Measurements from ENCODE around the gene CEP112. TPM values are rescaled to one million over a fixed set of nuclear protein-coding genes. Genes with fewer than 3 reads are reported as not detected.

CEP112 gene
- total and polyA plus RNA-seq, 2 experiments from 2014 or later, result 4.0 to 4.3 TPM

DNA sequence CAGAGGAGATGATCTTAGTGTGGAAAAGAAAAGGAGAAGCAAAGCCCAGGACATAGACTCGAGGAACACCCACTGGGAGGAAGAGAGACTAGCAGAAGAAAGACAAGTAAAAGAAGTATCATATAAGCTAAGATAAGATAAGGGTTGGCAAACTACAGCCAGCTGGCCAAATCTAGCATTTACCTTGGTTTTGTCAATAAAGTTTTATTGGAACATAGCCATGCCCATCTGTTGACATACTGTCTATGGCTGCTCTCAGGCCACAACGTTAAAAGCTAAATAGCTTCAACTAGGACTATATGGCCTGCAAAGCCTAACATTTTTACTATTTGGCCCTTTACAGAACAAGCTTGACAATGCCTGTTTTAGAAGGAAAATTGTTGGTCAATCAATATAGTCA, 464.1 kb downstream of the CEP112 start:
- H3K4me3 Mint-ChIP-seq, result no peak overlapping the region
- Histone ChIP-seq H3K9me2 (ENCODE audit: insufficient read depth) (peaks cover 3% of the 10 kb centered on the region; the same call in 1 of the 2 replicates), H3K4me1 (ENCODE audit: insufficient read depth) (no peaks in the 10 kb centered on the region), H3K4me2 (no peak overlapping the region), H3K36me3 (ENCODE audit: insufficient read depth) (no peaks in the 10 kb centered on the region), H3F3A (replicated peaks; ENCODE audit: low read depth) (no peaks in the 10 kb centered on the region), H3K27ac (ENCODE audit: low read depth) (no peak overlapping the region), H3K79me2 (replicated peaks; ENCODE audit: insufficient read depth) (no peaks in the 10 kb centered on the region), H4K20me1 (replicated peaks; ENCODE audit: insufficient read depth) (no peaks in the 10 kb centered on the region), H3K27me3 (ENCODE audit: insufficient read depth) (no peaks in the 10 kb centered on the region), H2AFZ (no peak overlapping the region), H3K4me3 (no peak overlapping the region)
- H3K27ac Mint-ChIP-seq, result no peak overlapping the region
- H3K9me3 Mint-ChIP-seq, result no peaks in the 10 kb centered on the region
- H3K4me1 Mint-ChIP-seq, result no peaks in the 10 kb centered on the region
- TF ChIP-seq JUNB (IDR thresholded peaks at IDR 0.05; ENCODE audit: unreplicated experiment) (no peak), EZH2 (IDR thresholded peaks at IDR 0.05; ENCODE audit: low read depth, unreplicated experiment) (no peak), CREB1 (CRISPR knock-in tag; IDR thresholded peaks at IDR 0.05; ENCODE audit: low read depth) (no peak), STAT1 (IDR thresholded peaks at IDR 0.05; ENCODE audit: unreplicated experiment) (no peak), ZNF331 (CRISPR knock-in tag; IDR thresholded peaks at IDR 0.05; ENCODE audit: low read depth) (no peak), ZNF114 (CRISPR knock-in tag; IDR thresholded peaks at IDR 0.05) (no peak), POLR2AphosphoS5 (IDR thresholded peaks at IDR 0.05; ENCODE audit: low read depth) (no peak), NANOG (IDR thresholded peaks at IDR 0.05; ENCODE audit: borderline replicate concordance) (no peak), EZH2phosphoT487 (IDR thresholded peaks at IDR 0.05; ENCODE audit: unreplicated experiment) (no peak)
- TF ChIP-seq, protein P1, sequence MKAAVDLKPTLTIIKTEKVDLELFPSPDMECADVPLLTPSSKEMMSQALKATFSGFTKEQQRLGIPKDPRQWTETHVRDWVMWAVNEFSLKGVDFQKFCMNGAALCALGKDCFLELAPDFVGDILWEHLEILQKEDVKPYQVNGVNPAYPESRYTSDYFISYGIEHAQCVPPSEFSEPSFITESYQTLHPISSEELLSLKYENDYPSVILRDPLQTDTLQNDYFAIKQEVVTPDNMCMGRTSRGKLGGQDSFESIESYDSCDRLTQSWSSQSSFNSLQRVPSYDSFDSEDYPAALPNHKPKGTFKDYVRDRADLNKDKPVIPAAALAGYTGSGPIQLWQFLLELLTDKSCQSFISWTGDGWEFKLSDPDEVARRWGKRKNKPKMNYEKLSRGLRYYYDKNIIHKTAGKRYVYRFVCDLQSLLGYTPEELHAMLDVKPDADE (IDR thresholded peaks at IDR 0.05), result no peak
- TF ChIP-seq, protein P2, sequence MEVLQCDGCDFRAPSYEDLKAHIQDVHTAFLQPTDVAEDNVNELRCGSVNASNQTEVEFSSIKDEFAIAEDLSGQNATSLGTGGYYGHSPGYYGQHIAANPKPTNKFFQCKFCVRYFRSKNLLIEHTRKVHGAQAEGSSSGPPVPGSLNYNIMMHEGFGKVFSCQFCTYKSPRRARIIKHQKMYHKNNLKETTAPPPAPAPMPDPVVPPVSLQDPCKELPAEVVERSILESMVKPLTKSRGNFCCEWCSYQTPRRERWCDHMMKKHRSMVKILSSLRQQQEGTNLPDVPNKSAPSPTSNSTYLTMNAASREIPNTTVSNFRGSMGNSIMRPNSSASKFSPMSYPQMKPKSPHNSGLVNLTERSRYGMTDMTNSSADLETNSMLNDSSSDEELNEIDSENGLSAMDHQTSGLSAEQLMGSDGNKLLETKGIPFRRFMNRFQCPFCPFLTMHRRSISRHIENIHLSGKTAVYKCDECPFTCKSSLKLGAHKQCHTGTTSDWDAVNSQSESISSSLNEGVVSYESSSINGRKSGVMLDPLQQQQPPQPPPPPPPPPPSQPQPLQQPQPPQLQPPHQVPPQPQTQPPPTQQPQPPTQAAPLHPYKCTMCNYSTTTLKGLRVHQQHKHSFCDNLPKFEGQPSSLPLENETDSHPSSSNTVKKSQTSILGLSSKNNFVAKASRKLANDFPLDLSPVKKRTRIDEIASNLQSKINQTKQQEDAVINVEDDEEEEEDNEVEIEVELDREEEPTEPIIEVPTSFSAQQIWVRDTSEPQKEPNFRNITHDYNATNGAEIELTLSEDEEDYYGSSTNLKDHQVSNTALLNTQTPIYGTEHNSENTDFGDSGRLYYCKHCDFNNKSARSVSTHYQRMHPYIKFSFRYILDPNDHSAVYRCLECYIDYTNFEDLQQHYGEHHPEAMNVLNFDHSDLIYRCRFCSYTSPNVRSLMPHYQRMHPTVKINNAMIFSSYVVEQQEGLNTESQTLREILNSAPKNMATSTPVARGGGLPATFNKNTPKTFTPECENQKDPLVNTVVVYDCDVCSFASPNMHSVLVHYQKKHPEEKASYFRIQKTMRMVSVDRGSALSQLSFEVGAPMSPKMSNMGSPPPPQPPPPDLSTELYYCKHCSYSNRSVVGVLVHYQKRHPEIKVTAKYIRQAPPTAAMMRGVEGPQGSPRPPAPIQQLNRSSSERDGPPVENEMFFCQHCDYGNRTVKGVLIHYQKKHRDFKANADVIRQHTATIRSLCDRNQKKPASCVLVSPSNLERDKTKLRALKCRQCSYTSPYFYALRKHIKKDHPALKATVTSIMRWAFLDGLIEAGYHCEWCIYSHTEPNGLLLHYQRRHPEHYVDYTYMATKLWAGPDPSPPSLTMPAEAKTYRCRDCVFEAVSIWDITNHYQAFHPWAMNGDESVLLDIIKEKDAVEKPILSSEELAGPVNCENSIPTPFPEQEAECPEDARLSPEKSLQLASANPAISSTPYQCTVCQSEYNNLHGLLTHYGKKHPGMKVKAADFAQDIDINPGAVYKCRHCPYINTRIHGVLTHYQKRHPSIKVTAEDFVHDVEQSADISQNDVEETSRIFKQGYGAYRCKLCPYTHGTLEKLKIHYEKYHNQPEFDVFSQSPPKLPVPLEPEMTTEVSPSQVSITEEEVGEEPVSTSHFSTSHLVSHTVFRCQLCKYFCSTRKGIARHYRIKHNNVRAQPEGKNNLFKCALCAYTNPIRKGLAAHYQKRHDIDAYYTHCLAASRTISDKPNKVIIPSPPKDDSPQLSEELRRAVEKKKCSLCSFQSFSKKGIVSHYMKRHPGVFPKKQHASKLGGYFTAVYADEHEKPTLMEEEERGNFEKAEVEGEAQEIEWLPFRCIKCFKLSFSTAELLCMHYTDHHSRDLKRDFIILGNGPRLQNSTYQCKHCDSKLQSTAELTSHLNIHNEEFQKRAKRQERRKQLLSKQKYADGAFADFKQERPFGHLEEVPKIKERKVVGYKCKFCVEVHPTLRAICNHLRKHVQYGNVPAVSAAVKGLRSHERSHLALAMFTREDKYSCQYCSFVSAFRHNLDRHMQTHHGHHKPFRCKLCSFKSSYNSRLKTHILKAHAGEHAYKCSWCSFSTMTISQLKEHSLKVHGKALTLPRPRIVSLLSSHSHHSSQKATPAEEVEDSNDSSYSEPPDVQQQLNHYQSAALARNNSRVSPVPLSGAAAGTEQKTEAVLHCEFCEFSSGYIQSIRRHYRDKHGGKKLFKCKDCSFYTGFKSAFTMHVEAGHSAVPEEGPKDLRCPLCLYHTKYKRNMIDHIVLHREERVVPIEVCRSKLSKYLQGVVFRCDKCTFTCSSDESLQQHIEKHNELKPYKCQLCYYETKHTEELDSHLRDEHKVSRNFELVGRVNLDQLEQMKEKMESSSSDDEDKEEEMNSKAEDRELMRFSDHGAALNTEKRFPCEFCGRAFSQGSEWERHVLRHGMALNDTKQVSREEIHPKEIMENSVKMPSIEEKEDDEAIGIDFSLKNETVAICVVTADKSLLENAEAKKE (CRISPR knock-in tag; IDR thresholded peaks at IDR 0.05), result no peak
- TF ChIP-seq, protein P3, sequence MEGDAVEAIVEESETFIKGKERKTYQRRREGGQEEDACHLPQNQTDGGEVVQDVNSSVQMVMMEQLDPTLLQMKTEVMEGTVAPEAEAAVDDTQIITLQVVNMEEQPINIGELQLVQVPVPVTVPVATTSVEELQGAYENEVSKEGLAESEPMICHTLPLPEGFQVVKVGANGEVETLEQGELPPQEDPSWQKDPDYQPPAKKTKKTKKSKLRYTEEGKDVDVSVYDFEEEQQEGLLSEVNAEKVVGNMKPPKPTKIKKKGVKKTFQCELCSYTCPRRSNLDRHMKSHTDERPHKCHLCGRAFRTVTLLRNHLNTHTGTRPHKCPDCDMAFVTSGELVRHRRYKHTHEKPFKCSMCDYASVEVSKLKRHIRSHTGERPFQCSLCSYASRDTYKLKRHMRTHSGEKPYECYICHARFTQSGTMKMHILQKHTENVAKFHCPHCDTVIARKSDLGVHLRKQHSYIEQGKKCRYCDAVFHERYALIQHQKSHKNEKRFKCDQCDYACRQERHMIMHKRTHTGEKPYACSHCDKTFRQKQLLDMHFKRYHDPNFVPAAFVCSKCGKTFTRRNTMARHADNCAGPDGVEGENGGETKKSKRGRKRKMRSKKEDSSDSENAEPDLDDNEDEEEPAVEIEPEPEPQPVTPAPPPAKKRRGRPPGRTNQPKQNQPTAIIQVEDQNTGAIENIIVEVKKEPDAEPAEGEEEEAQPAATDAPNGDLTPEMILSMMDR (conservative IDR thresholded peaks at IDR 0.05; ENCODE audit: low read depth in 2 of 2), result no peak
- TF ChIP-seq, protein P4, sequence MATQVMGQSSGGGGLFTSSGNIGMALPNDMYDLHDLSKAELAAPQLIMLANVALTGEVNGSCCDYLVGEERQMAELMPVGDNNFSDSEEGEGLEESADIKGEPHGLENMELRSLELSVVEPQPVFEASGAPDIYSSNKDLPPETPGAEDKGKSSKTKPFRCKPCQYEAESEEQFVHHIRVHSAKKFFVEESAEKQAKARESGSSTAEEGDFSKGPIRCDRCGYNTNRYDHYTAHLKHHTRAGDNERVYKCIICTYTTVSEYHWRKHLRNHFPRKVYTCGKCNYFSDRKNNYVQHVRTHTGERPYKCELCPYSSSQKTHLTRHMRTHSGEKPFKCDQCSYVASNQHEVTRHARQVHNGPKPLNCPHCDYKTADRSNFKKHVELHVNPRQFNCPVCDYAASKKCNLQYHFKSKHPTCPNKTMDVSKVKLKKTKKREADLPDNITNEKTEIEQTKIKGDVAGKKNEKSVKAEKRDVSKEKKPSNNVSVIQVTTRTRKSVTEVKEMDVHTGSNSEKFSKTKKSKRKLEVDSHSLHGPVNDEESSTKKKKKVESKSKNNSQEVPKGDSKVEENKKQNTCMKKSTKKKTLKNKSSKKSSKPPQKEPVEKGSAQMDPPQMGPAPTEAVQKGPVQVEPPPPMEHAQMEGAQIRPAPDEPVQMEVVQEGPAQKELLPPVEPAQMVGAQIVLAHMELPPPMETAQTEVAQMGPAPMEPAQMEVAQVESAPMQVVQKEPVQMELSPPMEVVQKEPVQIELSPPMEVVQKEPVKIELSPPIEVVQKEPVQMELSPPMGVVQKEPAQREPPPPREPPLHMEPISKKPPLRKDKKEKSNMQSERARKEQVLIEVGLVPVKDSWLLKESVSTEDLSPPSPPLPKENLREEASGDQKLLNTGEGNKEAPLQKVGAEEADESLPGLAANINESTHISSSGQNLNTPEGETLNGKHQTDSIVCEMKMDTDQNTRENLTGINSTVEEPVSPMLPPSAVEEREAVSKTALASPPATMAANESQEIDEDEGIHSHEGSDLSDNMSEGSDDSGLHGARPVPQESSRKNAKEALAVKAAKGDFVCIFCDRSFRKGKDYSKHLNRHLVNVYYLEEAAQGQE (IDR thresholded peaks at IDR 0.05; ENCODE audit: unreplicated experiment), result no peak
- ATAC-seq, result no peak
- no peak for DNase-seq (ENCODE audit: low spot score)
- no peaks in the 10 kb centered on the region for H3K36me3 Mint-ChIP-seq (ENCODE audit: low read depth)
- no peaks in the 10 kb centered on the region for H3K27me3 Mint-ChIP-seq (ENCODE audit: insufficient read depth, low read depth, poor library complexity)
